Activated naive CD4-positive, alpha-beta T cell treated with anti-CD3 and anti-CD28 coated beads, Interleukin-2, amount 10 ng/mL, durations not matched to agents 7 days and 5 days (primary cell): ENCODE measurements around the gene SNAPC2.
A peak's percentile ranks its signal among the peaks of the same experiment; 100 is the strongest.

Experiments
- CTCF ChIA-PET: fragments of 350-600 bp; sonication (Branson Sonifier 250); formaldehyde crosslinking; loops from one replicate; lab custom pipeline; 2021; ENCODE audit warnings: antibody characterized with exemption; lab: Charles Lee
- DNase-seq: peaks from one replicate; pipeline ENCODE4 v3.0.0-alpha.2; 2020
- H3K27ac Mint-ChIP-seq: one replicate; pipeline ENCODE4 v1.8.0; 2021; ENCODE audit warnings: mild to moderate bottlenecking, moderate library complexity, mixed read lengths
- H3K27me3 Mint-ChIP-seq: one replicate; pipeline ENCODE4 v1.8.0; 2021; ENCODE audit warnings: mild to moderate bottlenecking, mixed read lengths
- H3K36me3 Mint-ChIP-seq: one replicate; pipeline ENCODE4 v1.8.0; 2021; ENCODE audit warnings: mixed read lengths
- H3K4me1 Mint-ChIP-seq: one replicate; pipeline ENCODE4 v1.8.0; 2021; ENCODE audit warnings: mixed read lengths
- H3K4me3 Mint-ChIP-seq: one replicate; pipeline ENCODE4 v1.8.0; 2021; ENCODE audit warnings: mild to moderate bottlenecking, moderate library complexity, mixed read lengths
- H3K9me3 Mint-ChIP-seq: one replicate; pipeline ENCODE4 v1.8.0; 2021; ENCODE audit warnings: mixed read lengths

Gene SNAPC2

GRCh38 chr19:7909471-7910067 lies 10.6 kb upstream of the SNAPC2 start:
- no peak overlapping the region for H3K27ac Mint-ChIP-seq
- H3K9me3 Mint-ChIP-seq, result no peaks in the 10 kb centered on the region
- H3K27me3 Mint-ChIP-seq, result peaks cover 8% of the 10 kb centered on the region
- CTCF ChIA-PET, result interaction anchor here (1.1 kb wide), 1 partner anchor 40 kb away, joined by 3 read pairs; no protein-coding TSS in a partner anchor
- no peak for DNase-seq
- no peak overlapping the region for H3K4me3 Mint-ChIP-seq
- peaks cover 26% of the 10 kb centered on the region for H3K36me3 Mint-ChIP-seq
- H3K4me1 Mint-ChIP-seq, result peaks cover 21% of the 10 kb centered on the region

DNA sequence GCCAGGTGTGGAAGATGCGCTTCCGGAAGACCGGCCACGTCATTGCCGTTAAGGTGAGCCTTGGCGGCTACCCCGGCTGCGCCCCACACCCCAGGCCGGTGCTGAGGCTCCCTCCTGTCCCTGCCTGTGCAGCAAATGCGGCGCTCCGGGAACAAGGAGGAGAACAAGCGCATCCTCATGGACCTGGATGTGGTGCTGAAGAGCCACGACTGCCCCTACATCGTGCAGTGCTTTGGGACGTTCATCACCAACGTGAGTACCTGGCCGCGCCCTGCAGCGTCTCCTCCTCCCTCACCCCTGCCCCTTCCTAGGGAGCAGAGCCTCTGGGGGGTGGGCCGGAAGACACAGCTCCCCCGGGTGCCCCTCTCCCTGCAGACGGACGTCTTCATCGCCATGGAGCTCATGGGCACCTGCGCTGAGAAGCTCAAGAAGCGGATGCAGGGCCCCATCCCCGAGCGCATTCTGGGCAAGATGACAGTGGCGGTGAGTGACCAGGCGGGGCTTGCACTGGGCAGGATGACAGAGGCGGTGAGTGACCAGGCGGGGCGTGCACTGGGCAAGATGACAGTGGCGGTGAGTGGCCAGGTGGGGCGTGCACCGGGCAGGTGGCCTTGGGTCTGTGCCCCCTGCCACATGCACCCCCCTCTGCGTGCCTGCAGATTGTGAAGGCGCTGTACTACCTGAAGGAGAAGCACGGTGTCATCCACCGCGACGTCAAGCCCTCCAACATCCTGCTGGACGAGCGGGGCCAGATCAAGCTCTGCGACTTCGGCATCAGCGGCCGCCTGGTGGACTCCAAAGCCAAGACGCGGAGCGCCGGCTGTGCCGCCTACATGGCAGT lies 9.6 kb upstream of the SNAPC2 start:
- Mint-ChIP-seq H3K27ac (no peak overlapping the region), H3K4me3 (no peak overlapping the region), H3K27me3 (peaks cover 18% of the 10 kb centered on the region), H3K4me1 (peaks cover 13% of the 10 kb centered on the region), H3K9me3 (no peaks in the 10 kb centered on the region), H3K36me3 (peaks cover 20% of the 10 kb centered on the region)
- CTCF ChIA-PET, result no interaction called here
- no peak for DNase-seq

DNA sequence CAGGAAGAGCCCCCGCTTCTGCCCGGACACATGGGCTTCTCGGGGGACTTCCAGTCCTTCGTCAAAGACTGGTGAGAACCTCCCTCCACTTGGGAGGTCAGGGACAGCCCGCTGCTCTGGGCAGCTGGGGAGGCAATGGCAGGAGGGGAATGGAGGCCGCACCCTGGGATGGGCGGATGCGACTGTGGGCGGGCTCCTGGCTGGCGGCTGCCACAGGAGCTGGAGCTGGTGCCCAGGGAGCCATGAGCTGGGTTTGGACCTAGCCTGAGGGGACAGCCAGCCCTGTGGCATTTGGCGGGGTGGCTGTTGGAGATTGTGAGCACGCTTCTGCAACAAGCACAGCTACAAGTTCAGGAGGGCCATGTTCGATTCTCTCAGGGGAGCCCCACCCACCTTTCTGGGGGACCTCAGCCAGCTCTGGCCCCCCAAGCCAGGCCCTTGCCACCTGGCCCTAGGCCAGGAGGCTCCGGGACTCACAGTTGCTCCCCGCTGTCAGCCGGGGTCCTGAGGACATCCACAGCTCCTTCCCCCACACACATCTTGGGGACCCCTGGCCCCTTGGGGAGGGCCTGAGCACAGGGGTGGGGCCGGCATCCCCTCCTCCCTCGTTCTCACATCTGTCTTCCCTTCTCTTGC lies 8.5 kb upstream of the SNAPC2 start:
- CTCF ChIA-PET, result no interaction called here
- H3K9me3 Mint-ChIP-seq, result no peaks in the 10 kb centered on the region
- H3K4me1 Mint-ChIP-seq, result peaks cover 12% of the 10 kb centered on the region
- H3K27me3 Mint-ChIP-seq, result peaks cover 29% of the 10 kb centered on the region
- DNase-seq, result no peak
- no peak overlapping the region for H3K27ac Mint-ChIP-seq
- H3K36me3 Mint-ChIP-seq, result peaks cover 17% of the 10 kb centered on the region
- no peak overlapping the region for H3K4me3 Mint-ChIP-seq

DNA sequence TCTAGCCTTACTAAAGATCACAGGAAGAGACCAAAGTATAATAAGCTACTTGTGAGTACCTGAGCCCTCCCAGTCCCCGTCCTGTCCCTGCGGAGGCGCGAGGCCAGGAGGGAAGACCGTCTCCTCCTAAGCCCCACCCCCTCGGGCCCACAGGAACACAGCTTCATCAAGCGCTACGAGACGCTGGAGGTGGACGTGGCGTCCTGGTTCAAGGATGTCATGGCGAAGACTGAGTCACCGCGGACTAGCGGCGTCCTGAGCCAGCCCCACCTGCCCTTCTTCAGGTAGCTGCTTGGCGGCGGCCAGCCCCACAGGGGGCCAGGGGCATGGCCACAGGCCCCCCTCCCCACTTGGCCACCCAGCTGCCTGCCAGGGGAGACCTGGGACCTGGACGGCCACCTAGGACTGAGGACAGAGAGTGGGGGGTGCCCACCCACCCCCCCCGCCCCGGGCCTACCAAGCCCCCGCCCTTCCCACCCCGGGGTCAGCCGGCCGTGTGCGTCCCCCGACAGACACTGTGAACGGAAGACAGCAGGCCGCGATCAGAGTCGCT lies 7.9 kb upstream of the SNAPC2 start:
- Mint-ChIP-seq H3K27ac (no peak overlapping the region), H3K27me3 (peaks cover 35% of the 10 kb centered on the region), H3K9me3 (no peaks in the 10 kb centered on the region), H3K4me3 (no peak overlapping the region), H3K36me3 (peaks cover 17% of the 10 kb centered on the region), H3K4me1 (peaks cover 14% of the 10 kb centered on the region)
- DNase-seq, result no peak
- CTCF ChIA-PET, result no interaction called here

- no peaks in the 10 kb centered on the region for H3K9me3 Mint-ChIP-seq
- no peak overlapping the region for H3K4me3 Mint-ChIP-seq
- no peak for DNase-seq
- peaks cover 42% of the 10 kb centered on the region for H3K27me3 Mint-ChIP-seq
- CTCF ChIA-PET, result no interaction called here
- H3K4me1 Mint-ChIP-seq, result peaks cover 15% of the 10 kb centered on the region
- H3K27ac Mint-ChIP-seq, result peak overlapping the region; percentile 46
- H3K36me3 Mint-ChIP-seq, result peaks cover 17% of the 10 kb centered on the region
Observed at GRCh38 chr19:7912697-7913564, 7.2 kb upstream of the SNAPC2 start.

DNA sequence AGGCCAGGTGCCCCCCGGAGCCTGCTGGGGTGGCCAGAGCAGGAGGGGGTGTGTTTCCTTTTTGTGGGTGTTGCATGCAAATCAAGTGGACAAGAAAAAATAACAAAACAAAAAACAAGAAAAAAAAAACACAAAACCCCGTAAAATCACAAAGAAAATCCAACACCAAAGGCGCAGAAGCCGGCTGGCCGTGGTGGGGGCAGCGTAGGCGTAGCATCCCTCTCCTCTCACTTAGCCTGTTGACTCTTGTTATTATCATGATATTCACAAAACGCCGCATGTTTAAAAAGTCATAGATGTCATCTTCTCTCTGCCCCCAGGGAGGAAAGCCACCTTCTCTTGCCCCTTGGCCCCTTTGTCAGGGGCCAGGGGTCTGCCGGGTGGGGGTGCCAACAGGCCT lies 6.5 kb upstream of the SNAPC2 start:
- H3K36me3 Mint-ChIP-seq, result peaks cover 17% of the 10 kb centered on the region

DNA sequence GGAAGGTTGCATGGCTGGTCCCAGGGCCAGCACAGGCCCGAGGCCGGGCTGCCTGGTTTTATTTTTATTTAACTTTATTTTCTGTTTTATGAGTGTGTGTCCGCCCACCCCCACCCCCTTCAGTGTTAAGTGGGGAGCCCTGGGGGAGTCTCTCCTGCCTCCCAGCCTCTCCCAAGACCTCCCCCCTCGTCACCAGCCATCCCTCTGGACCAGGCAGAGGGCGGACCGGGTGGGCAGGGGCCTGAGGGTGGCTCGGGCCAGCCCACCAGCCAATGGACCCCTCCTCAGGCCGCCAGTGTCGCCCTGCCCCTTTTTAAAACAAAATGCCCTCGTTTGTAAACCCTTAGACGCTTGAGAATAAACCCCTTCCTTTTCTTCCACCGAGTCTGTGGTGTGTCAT lies 6.0 kb upstream of the SNAPC2 start:
- DNase-seq, result no peak
- Mint-ChIP-seq H3K9me3 (no peaks in the 10 kb centered on the region), H3K4me1 (peaks cover 19% of the 10 kb centered on the region), H3K36me3 (peaks cover 17% of the 10 kb centered on the region), H3K4me3 (no peak overlapping the region), H3K27me3 (peaks cover 54% of the 10 kb centered on the region), H3K27ac (no peak overlapping the region)
- CTCF ChIA-PET, result no interaction called here

More for the DNA sequence above, 6.5 kb upstream of the SNAPC2 start:
- peaks cover 49% of the 10 kb centered on the region for H3K27me3 Mint-ChIP-seq
- no peaks in the 10 kb centered on the region for H3K9me3 Mint-ChIP-seq
- H3K4me3 Mint-ChIP-seq, result no peak overlapping the region
- peaks cover 19% of the 10 kb centered on the region for H3K4me1 Mint-ChIP-seq
- CTCF ChIA-PET, result no interaction called here
- H3K27ac Mint-ChIP-seq, result no peak overlapping the region
- DNase-seq, result no peak

DNA sequence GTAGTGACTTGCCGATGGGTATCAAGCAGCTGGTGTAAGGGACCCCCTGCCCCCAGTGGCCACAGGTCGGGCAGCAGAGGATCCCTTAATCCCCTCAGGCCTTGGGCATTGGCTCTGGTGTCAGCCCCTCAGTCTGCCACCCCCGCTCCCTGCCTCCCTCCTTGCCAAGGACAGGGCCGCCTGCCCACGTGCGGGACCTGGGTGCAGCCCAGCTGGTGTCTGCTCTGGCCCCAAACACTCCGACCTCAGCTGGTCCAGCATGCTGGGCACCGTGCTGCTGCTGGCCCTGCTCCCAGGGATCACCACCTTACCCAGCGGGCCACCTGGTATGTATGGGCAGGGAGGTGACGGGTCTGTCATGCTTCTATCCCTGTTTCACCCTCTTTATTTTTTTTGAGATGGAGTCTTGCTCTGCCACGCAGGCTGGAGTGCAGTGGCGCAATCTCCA lies 5.5 kb upstream of the SNAPC2 start, which contains the start of gene TGFBR3L:
TSS of gene TGFBR3L (plus strand) at position 233 of the 448 bp plus-strand sequence.
- peaks cover 59% of the 10 kb centered on the region for H3K27me3 Mint-ChIP-seq
- H3K9me3 Mint-ChIP-seq, result no peaks in the 10 kb centered on the region
- DNase-seq, result no peak
- H3K36me3 Mint-ChIP-seq, result peaks cover 18% of the 10 kb centered on the region
- peak within 1 kb of the TSS; percentile 64 for H3K4me3 Mint-ChIP-seq
- CTCF ChIA-PET, result no interaction called here
- H3K27ac Mint-ChIP-seq, result peak within 1 kb of the TSS; percentile 19
- H3K4me1 Mint-ChIP-seq, result peaks cover 21% of the 10 kb centered on the region

GRCh38 chr19:7915250-7916102 lies 4.7 kb upstream of the SNAPC2 start:
- Mint-ChIP-seq H3K4me3 (peak overlapping the region; percentile 64), H3K27ac (peak overlapping the region; percentile 19), H3K9me3 (no peaks in the 10 kb centered on the region), H3K36me3 (peaks cover 22% of the 10 kb centered on the region), H3K4me1 (peaks cover 27% of the 10 kb centered on the region), H3K27me3 (peaks cover 66% of the 10 kb centered on the region)
- DNase-seq, result no peak
- CTCF ChIA-PET, result no interaction called here

DNA sequence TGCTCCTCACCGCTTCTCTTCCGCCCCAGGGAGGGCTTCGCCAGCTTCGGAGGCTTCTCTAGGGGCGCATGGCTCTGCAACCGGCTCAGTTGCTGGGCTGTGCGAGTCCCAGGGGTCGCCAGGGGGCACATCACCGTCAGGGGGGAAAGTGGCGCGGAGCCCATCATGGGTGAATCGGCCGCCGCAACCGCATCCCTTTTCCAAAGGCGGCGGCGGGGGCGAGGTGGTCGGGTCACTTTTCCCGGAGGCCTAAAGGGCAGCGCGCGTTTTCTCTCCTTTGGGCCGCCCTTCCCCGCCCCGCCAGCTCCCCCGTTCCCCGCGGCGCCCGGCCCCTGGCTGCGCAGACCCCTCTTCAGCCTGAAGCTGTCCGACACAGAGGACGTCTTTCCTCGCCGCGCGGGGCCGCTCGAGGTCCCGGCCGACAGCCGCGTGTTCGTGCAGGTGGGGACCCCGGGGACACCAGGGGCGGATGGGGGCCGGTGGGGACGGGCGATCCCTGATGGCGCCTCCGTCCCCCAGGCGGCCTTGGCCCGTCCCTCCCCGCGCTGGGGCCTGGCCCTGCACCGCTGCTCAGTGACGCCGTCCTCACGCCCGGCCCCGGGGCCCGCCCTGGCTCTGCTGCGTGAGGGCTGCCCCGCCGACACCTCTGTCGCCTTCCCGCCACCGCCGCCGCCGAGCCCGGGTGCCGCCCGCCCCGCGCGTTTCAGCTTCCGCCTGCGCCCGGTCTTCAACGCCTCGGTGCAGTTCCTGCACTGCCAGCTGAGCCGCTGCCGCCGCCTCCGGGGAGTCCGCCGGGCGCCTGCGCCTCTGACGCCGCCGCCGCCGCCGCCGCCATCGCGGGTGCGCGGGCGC lies 3.8 kb upstream of the SNAPC2 start:
- no peak overlapping the region for H3K27ac Mint-ChIP-seq
- H3K9me3 Mint-ChIP-seq, result no peaks in the 10 kb centered on the region
- H3K4me1 Mint-ChIP-seq, result peaks cover 32% of the 10 kb centered on the region
- peaks cover 16% of the 10 kb centered on the region for H3K36me3 Mint-ChIP-seq
- peak overlapping the region; percentile 70 for H3K4me3 Mint-ChIP-seq
- peak; percentile 77 for DNase-seq
- CTCF ChIA-PET, result no interaction called here
- peaks cover 66% of the 10 kb centered on the region for H3K27me3 Mint-ChIP-seq

DNA sequence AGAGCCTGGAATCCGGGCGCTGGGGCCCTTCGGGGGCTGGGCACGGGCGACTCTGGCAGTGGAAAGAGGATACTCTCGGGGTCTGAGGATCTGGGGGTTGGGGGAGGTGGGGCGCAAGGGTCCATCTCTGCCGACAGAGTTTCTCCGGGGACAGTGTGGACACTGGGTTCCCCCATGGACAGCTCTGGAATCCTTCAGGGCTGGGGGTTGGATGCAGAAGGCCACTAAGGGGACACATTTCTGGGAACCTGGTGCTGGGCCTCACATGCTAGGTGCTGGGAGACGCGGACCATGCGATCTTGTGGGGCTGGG lies 3.2 kb upstream of the SNAPC2 start:
- Mint-ChIP-seq H3K4me1 (peaks cover 37% of the 10 kb centered on the region), H3K36me3 (peaks cover 14% of the 10 kb centered on the region), H3K9me3 (no peaks in the 10 kb centered on the region), H3K27ac (no peak overlapping the region), H3K4me3 (peak overlapping the region; percentile 70), H3K27me3 (peaks cover 66% of the 10 kb centered on the region)
- no peak for DNase-seq
- CTCF ChIA-PET, result no interaction called here

DNA sequence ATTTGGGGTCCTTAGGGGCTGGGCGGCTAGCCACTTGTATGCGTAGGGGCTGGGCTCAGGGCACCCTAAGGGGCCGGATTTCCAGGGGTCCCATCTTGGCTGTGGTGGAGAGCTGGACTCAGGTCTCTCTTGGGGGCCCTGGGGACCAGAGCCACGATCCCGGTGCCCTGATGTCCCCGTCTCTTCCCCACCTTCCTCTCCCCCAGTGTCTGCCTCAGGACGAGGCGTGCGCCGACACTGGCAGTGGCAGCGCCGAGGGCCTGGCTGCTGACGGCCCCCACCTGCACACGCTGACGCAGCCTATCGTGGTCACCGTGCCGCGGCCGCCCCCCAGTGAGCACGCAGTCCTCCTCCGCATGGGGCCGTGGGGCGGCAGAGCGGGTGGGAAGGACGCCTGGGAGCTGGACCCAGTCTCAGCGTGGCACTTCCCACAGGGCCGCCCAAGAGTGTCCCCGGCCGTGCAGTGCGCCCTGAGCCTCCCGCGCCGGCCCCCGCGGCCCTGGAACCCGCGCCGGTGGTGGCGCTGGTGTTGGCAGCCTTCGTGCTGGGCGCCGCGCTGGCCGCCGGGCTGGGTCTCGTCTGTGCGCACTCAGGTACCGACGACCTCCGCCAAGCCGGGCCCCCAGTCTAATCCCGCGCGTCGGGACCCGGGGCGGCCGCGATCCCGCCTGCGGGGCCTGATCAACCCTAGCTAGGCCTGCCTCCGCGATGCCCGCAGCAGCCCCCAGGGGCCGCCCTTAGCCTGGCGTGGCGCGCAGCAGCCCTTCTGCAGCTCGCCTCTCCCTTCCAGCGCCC lies 2.7 kb upstream of the SNAPC2 start:
- peak; percentile 69 for DNase-seq
- peaks cover 66% of the 10 kb centered on the region for H3K27me3 Mint-ChIP-seq
- peak overlapping the region; percentile 70 for H3K4me3 Mint-ChIP-seq
- no peaks in the 10 kb centered on the region for H3K9me3 Mint-ChIP-seq
- peaks cover 41% of the 10 kb centered on the region for H3K4me1 Mint-ChIP-seq
- CTCF ChIA-PET, result interaction anchor here (0.7 to 1.4 kb wide), 7 partner anchors 9 to 65 kb away, joined by 3 to 11 read pairs (median 3); no protein-coding TSS in a partner anchor
- H3K27ac Mint-ChIP-seq, result no peak overlapping the region
- H3K36me3 Mint-ChIP-seq, result peaks cover 13% of the 10 kb centered on the region
